Motor neuron (in vitro differentiated cells): ENCODE data around the gene GATB. TPM values are rescaled to one million over a fixed set of nuclear protein-coding genes. Genes with fewer than 3 reads are reported as not detected.

Experiments used
- ATAC-seq, 8 experiments: fragments of 200-7000 bp; cut with Tn5 transposase; replicated peaks in 6 of 8; 2 replicates each; pipeline ENCODE4 v1.8.0; 2021; ENCODE audit warnings: mild to moderate bottlenecking in 8 of 8, moderate library complexity in 8 of 8
- H3K27ac ChIP-seq, 2 donors: fragments of 250-450 bp; sonication (Bioruptor Pico); 2 replicates each; pipeline ENCODE4 v1.9.0; 2021; ENCODE audit warnings: antibody characterized with exemption in 2 of 2, mild to moderate bottlenecking in 2 of 2, moderate library complexity in 1 of 2
- H3K4me1 ChIP-seq, 2 donors: fragments of 250-450 bp; sonication (Bioruptor Pico); replicated peaks in 1 of 2; 2 replicates each; pipeline ENCODE4 v1.6.1; 2021; ENCODE audit warnings: antibody characterized with exemption in 2 of 2, mild to moderate bottlenecking in 2 of 2, moderate library complexity in 1 of 2
- H3K4me3 ChIP-seq, 5 donors: fragments of 250-450 bp; sonication (Bioruptor Pico); 2 replicates each; pipeline ENCODE4 v1.9.0; 2021; ENCODE audit warnings: antibody characterized with exemption in 5 of 5, mild to moderate bottlenecking in 5 of 5, moderate library complexity in 4 of 5
- WGBS, 10 experiments: fragments of 450-650 bp; shearing (Covaris generic); methylation state at CpG; one replicate each; pipeline ENCODE4 v1.0.0; 2022; 5-methylcytosine and 5-hydroxymethylcytosine counted together
- in situ Hi-C, 9 experiments: fragments of 400-800 bp; cut with MboI; loops; one replicate each; pipeline ENCODE4 v1.15.0; 2021; ENCODE audit warnings: low sequenced_read_pairs in 9 of 9, low pct_unique_long_range_greater_than_20kb in 2 of 9; ENCODE audit not compliant: unreplicated experiment in 9 of 9
- total RNA-seq, 8 experiments: library from RNA; unstranded; fragments of 300-600 nt; gene quantifications; 2 replicates each; pipeline versions ENCODE4 v1.2.3 to v1.2.4, GENCODE V29; 2022

GATB gene
- total RNA-seq, 8 experiments from 2014 or later, result 10.5 to 50.4 (median 19.5) TPM

- H3K4me1 ChIP-seq, result peaks cover 0 to 6% of the 10 kb centered on the region in 2 donors
- no peak for ATAC-seq
- WGBS, 10 experiments, result 45 to 100% (median 88%) methylated on average over 2 to 5 of the region's 5 CpGs; no CpG with 5 or more reads in 4 of the 10 experiments
- no peak overlapping the region for H3K4me3 ChIP-seq
- no peak overlapping the region for H3K27ac ChIP-seq
- in situ Hi-C loops, result no loop called here
These were observed 20.2 kb upstream of the GATB start for GRCh38 chr4:151781026-151781425.

GRCh38 chr4:151777471-151777870, 16.7 kb upstream of the GATB start:
- ATAC-seq, result no peak
- peaks cover 0 to 6% of the 10 kb centered on the region in 2 donors for H3K4me1 ChIP-seq
- 14 to 80% (median 29%) methylated on average over 1 of the region's 1 CpG; no CpG with 5 or more reads in 7 of the 10 experiments for WGBS, 10 experiments
- no peak overlapping the region for H3K27ac ChIP-seq
- no peak overlapping the region for H3K4me3 ChIP-seq
- in situ Hi-C loops, result no loop called here

- ATAC-seq, result no peak
- in situ Hi-C loops, result no loop called here
- H3K27ac ChIP-seq, result no peak overlapping the region
- peaks cover 0 to 5% of the 10 kb centered on the region in 2 donors for H3K4me1 ChIP-seq
- H3K4me3 ChIP-seq, result no peak overlapping the region
These were observed 13.5 kb upstream of the GATB start for GRCh38 chr4:151774324-151774723.

- 27 to 100% (median 80%) methylated on average over 1 to 3 of the region's 3 CpGs; no CpG with 5 or more reads in 1 of the 10 experiments for WGBS, 10 experiments
- no peak for ATAC-seq
- in situ Hi-C loops, result no loop called here
- Histone ChIP-seq H3K4me1 (peaks cover 0 to 5% of the 10 kb centered on the region in 2 donors), H3K27ac (no peak overlapping the region), H3K4me3 (no peak overlapping the region)
These were observed 11.5 kb upstream of the GATB start for GRCh38 chr4:151772274-151772673.

- in situ Hi-C loops, result no loop called here
- Histone ChIP-seq H3K4me1 (peaks cover 0 to 5% of the 10 kb centered on the region in 2 donors), H3K4me3 (no peak overlapping the region), H3K27ac (no peak overlapping the region)
- 0 to 100% (median 60%) methylated on average over 1 to 5 of the region's 5 CpGs for WGBS, 10 experiments
- peak in 3 of 8 experiments; percentile 18 to 60 (median 56) for ATAC-seq
These were observed 10.9 kb upstream of the GATB start for GRCh38 chr4:151771664-151772063.

- peaks cover 0 to 5% of the 10 kb centered on the region in 2 donors for H3K4me1 ChIP-seq
- H3K27ac ChIP-seq, result no peak overlapping the region
- no peak for ATAC-seq
- no peak overlapping the region for H3K4me3 ChIP-seq
- in situ Hi-C loops, result no loop called here
- WGBS, 10 experiments, result 40 to 100% (median 69%) methylated on average over 1 of the region's 1 CpG
These were observed 9.3 kb upstream of the GATB start for GRCh38 chr4:151770154-151770553.

- WGBS, 10 experiments, result 45 to 100% (median 73%) methylated on average over 2 of the region's 2 CpGs; no CpG with 5 or more reads in 1 of the 10 experiments
- Histone ChIP-seq H3K4me3 (no peak overlapping the region), H3K4me1 (peaks cover 0 to 5% of the 10 kb centered on the region in 2 donors), H3K27ac (no peak overlapping the region)
- in situ Hi-C loops, result no loop called here
- ATAC-seq, result no peak
These were observed 8.0 kb upstream of the GATB start for GRCh38 chr4:151768835-151769234.

- in situ Hi-C loops, result no loop called here
- ATAC-seq, result no peak
- WGBS, 10 experiments, result 17 to 100% (median 85%) methylated on average over 1 to 4 of the region's 4 CpGs; no CpG with 5 or more reads in 4 of the 10 experiments
- no peak overlapping the region for H3K27ac ChIP-seq
- no peak overlapping the region for H3K4me3 ChIP-seq
- H3K4me1 ChIP-seq, result peaks cover 0 to 2% of the 10 kb centered on the region in 2 donors
These were observed 5.9 kb upstream of the GATB start for GRCh38 chr4:151766691-151767090.

- Histone ChIP-seq H3K4me3 (peak overlapping the region; percentile 75 to 98 (median 84)), H3K27ac (peak overlapping the region in 1 of 2 donors; percentile 92), H3K4me1 (peaks cover 3 to 5% of the 10 kb centered on the region in 2 donors)
- peak in 1 of 8 experiments; percentile 3 for ATAC-seq
- 0 to 100% (median 17%) methylated on average over 1 to 3 of the region's 3 CpGs for WGBS, 10 experiments
- in situ Hi-C loops, result no loop called here
These were observed 805 bp downstream of the GATB start for GRCh38 chr4:151760002-151760401.

- Histone ChIP-seq H3K4me3 (no peak overlapping the region), H3K4me1 (no peaks in the 10 kb centered on the region), H3K27ac (no peak overlapping the region)
- in situ Hi-C loops, result no loop called here
- 6 to 100% (median 92%) methylated on average over 1 to 4 of the region's 5 CpGs; no CpG with 5 or more reads in 1 of the 10 experiments for WGBS, 10 experiments
- no peak for ATAC-seq
These were observed 7.8 kb downstream of the GATB start for GRCh38 chr4:151753056-151753455.

- ATAC-seq, result no peak
- no peak overlapping the region for H3K27ac ChIP-seq
- peaks cover 3 to 8% of the 10 kb centered on the region in 2 donors for H3K4me1 ChIP-seq
- H3K4me3 ChIP-seq, result no peak overlapping the region
- 70 to 100% (median 85%) methylated on average over 1 to 4 of the region's 6 CpGs; no CpG with 5 or more reads in 2 of the 10 experiments for WGBS, 10 experiments
- in situ Hi-C loops, result no loop called here
These were observed 10.7 kb downstream of the GATB start for GRCh38 chr4:151750156-151750555.

- Histone ChIP-seq H3K4me3 (no peak overlapping the region), H3K27ac (no peak overlapping the region), H3K4me1 (peaks cover 9 to 19% of the 10 kb centered on the region in 2 donors)
- peak in 6 of 8 experiments; percentile 20 to 91 (median 38) for ATAC-seq
- 7 to 100% (median 51%) methylated on average over 1 to 5 of the region's 5 CpGs for WGBS, 10 experiments
- in situ Hi-C loops, result no loop called here
These were observed 15.2 kb downstream of the GATB start for GRCh38 chr4:151745481-151746231.

GRCh38 chr4:151744614-151745013, 16.2 kb downstream of the GATB start:
- in situ Hi-C loops, result no loop called here
- Histone ChIP-seq H3K4me1 (peaks cover 9 to 26% of the 10 kb centered on the region in 2 donors), H3K4me3 (no peak overlapping the region), H3K27ac (no peak overlapping the region)
- ATAC-seq, result peak in 7 of 8 experiments; percentile 87 to 96 (median 95)
- WGBS, 10 experiments, result 0 to 50% (median 29%) methylated on average over 1 of the region's 1 CpG; no CpG with 5 or more reads in 5 of the 10 experiments
